HL-60/S4 treated with retinoic acid at 250 ng/mL for 4 days and 3 days (cell line): Measurements from ENCODE around the gene SCRN2.

Experiments
- in situ Hi-C: fragments of 300-500 bp; cut with MboI; formaldehyde crosslinking; loops from 2 replicates; pipeline ENCODE4 v1.7.0; 2022; ENCODE audit warnings: low sequenced_read_pairs

SCRN2 gene

GRCh38 chr17:47840742-47841487 lies at the start of gene SCRN2:
SCRN2 (minus strand) TSS chr17:47841273; CDS start chr17:47840843, 430 bp downstream.
- in situ Hi-C loops: loop anchor here (5.0 kb wide), 1 partner anchor 51 kb away; no protein-coding TSS in a partner anchor

DNA sequence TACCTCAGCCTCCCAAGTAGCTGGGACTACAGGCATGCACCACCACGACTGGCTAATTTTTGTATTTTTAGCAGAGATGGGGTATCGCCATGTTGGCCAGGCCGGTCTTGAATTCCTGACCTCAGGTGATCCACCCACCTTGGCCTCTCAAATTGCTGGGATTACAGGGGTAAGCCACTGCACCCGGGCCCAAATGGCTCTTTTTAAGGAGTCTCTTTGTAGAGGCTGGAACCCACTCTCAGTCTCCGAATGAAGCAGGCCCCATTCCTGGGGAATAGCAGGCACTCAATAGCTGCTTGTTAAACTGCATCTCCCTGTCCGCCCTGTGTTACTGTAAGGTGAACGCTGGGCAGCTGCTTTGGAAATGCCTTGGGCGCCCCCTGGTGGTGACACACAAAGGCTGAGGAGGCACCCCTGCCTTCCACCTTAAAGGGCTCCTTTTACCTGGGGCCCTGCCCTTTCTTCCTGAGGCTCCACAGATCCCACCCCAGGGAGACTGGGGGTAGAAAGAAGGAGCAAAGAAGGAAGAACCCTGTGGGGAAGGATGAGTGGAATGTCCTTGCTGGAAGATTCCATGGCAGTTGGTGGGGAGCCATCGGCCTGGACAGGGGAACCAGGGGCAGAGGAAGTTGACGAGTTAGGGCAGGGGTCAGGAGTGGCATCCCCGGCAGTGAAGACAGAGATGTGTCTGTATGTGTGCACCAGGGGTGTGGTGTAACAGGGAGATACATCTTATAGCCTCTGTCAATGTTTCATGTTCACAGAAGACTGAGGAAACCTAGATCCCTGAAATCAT lies 48.9 kb upstream of the SCRN2 start:
- in situ Hi-C loops: loop anchor here (5.0 kb wide), 1 partner anchor 48 kb away; the partner anchor contains the start of gene SCRN2

DNA sequence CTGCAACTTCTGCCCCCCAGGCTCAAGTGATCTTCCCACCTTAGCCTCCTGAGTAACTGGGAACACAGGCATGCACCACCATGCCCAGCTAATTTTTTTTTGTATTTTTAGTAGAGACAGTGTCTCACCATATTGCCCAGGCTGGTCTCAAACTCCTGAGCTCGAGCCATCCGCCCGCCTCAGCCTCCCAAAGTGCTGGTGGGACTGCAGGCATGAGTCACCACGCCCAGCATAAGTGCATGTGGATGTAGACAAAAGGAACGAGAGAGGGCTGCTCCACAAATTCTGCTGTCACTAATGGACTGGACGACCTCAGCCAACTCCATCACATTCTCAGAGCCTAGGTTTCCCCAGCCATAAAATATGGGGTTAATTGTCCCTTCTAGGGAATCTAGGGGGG lies 47.2 kb upstream of the SCRN2 start:
- in situ Hi-C loops: no loop called here

DNA sequence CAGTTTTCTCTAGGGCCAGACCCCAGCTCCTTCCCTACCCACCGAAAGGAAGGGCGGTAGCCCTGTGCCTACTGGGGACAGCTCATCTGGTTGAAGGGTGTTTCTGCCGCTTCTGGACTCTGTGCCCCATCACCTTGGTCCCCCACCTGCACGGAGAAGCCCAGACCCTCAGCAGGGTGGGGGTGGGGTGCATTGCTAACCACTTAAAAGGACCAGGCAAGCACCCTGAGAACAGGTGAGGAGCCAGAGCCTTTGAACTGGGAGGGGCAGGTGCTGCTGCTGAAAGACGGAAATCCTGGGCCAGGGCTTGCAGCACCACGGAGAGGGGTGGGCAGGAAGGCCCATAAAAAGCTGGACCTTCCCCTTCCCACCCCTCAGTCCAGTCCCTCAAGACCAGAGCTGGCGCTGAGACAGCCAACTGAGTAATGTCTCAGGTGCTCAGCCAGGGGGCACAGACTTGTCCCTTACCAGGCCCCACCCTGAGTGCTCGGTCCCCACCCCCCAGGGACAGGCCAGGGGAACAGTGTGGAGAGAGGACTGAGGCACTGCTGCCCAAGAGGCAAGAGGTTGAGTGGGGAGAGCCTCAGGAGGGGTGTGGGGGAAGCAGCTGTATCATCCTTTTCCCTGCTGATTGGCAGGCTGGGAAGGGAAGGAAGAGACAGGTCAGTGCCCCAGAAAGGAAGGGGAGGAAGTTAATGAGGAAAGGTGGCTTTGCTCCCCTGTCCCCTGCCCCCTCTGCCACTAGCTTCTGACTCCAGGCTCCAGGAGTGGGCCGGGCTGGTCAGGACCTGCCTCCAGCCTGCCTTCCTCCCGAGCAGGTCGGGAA lies 44.0 kb upstream of the SCRN2 start:
- in situ Hi-C loops: no loop called here

DNA sequence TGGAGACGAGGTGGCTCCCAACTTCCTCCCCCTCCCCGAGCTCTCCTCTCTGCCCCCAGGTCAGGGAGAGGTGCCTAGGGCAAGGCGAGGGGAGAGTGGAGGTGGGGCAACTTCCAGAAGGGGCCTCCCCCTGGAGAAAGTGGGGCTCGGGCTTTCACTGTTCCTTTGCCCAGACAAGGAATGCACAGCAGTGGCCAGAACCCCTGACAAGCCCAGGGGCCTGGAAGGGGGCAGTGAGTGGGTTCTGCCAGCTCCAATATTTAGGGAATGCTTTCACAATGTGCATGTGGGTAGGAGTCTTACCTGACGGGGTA lies 43.3 kb upstream of the SCRN2 start:
- in situ Hi-C loops: no loop called here

GRCh38 chr17:47883589-47884426 lies 42.7 kb upstream of the SCRN2 start:
- in situ Hi-C loops: no loop called here

GRCh38 chr17:47882695-47883588 lies 41.9 kb upstream of the SCRN2 start:
- in situ Hi-C loops: no loop called here

DNA sequence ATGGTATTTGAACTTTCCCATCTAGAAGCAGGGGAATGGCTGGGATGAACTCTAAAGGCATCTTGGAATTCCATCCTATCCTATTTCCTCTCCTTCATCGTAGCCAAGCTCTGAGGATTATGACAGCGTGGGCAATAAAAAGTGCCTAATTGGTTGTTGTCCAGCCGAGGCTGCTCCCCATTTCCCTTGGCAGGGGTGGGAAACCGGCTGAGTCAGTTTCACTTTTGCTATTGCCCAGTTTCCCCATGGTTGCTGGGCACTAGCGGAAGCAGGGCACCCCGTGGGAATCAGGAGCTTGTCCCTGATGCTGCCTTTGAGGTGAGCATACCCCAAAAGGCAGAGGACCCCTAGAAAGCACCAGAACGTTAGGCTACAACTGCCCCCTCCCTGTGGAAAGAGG lies 41.2 kb upstream of the SCRN2 start:
- in situ Hi-C loops: no loop called here

GRCh38 chr17:47879776-47880454 lies 38.8 kb upstream of the SCRN2 start:
- in situ Hi-C loops: no loop called here

- in situ Hi-C loops: no loop called here
Measured at GRCh38 chr17:47879028-47879585, 38.0 kb upstream of the SCRN2 start.

GRCh38 chr17:47878203-47879027 lies 37.3 kb upstream of the SCRN2 start:
- in situ Hi-C loops: no loop called here

DNA sequence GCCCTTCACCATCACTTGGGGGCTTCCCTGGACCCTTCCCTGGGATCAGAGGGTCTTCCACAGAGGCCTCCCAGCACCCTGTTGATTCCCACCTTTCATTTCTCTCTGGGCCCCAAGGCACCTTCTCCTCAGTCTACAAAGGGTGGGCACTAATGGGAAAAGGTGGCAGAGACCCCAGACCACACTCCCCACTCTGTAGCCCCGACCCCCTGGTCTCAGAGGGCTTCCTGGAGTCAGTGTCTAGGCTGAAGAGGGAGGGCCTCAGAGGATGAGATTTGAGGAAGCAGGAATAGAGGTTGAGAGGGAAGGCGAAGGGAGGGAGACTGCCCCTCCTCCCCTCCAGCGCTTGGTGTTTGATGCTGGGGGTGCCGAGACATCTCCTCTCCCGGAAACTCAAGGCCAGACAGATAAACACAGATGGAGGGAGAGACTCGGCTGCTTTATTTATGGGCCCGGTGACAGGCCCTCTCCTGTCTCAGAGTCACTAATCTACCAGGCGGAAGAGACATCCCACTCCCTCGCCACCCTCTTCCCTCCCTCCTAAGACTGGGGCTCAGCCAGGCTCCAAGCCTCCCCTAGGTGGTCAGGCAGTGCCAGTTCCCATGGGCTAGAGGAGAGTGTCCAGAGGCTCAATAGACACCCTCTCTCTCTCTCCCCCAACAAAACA lies 36.4 kb upstream of the SCRN2 start:
- in situ Hi-C loops: no loop called here

GRCh38 chr17:47875011-47875985 lies 34.2 kb upstream of the SCRN2 start:
- in situ Hi-C loops: no loop called here

DNA sequence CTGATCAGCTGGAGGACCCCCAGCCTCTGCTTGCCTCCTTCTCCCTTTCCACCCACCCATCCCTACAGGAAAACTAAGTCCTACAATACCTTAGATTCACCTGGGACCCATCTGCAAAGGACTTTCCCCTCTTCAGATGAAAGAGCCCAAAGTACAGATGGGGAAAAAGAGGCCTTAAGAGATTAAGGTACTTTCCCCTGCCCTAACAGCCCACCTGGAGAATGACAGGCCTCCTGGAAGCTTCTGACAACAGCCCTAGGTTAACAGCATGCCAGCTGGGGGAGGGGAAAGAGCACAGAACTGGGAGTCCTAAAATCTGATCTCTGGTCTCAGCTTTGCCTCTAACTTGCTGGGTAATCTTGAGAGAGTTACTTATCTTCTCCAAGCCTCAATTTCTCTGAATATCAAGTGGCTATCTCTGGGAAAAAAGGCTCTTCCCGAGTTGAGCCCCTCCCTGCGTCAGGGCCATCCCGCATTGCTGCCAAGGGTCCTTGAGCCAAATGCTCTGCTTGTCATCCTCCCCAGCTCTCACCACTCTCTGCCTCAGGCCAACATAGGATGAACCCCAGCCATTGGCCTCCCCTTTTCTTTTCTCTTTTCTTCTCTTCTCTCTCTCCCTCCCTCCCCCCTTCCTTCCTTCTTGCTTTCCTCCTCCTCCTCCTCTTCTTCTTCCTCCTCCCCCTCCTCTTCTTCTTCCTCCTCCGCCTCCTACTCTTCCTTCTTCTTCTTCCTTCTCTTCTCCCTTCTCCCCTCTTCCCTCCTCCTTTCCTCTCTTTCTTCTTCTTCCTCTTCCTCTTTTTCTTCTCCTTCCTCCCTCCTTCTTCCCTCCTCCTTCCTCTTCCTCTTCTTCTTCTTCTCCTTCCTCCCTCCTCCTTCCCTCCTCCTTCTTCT lies 32.4 kb upstream of the SCRN2 start:
- in situ Hi-C loops: no loop called here

- in situ Hi-C loops: no loop called here
Measured at GRCh38 chr17:47872651-47873161, 31.6 kb upstream of the SCRN2 start.
